Smooth muscle cell of the brain vasculature (primary cell): ENCODE results near the gene ALCAM.

Source experiments
- DNase-seq: peaks from one replicate; pipeline ENCODE4 v3.0.0-alpha.2; 2012; ENCODE audit warnings: low read depth, low spot score

The ALCAM gene

DNA sequence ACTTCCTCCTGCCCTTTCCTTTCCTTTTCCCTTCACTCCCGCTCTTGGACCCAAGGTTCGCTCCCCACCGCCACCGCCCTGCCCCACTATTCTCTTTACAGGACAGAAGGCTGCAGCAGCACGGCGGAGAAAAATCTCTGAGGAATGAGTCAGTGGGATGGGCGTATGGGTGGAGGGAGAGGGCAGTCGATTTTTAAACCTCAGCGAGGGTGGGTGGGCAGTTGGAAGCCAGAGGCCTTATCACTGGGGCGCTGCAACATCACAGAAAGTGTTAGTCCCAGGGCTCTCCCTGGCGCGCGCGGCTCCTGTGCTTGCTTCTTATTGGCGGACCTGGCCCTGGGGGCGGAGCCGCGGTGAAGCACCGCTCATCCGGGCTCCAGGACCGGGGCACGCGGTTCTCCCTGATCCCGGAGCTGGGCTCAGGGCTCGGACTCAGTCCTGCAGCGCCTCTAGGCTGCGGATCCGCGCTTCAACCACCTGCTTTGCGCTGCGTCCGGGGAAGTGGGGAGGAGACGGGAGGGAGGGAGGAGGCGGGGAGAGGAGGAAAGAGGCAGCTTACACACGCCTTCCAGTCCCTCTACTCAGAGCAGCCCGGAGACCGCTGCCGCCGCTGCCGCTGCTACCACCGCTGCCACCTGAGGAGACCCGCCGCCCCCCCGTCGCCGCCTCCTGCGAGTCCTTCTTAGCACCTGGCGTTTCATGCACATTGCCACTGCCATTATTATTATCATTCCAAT lies at the start of gene ALCAM:
Gene ALCAM (plus strand): TSS at position 584 of the 737 bp plus-strand sequence.
- peak; percentile 99 for DNase-seq

DNA sequence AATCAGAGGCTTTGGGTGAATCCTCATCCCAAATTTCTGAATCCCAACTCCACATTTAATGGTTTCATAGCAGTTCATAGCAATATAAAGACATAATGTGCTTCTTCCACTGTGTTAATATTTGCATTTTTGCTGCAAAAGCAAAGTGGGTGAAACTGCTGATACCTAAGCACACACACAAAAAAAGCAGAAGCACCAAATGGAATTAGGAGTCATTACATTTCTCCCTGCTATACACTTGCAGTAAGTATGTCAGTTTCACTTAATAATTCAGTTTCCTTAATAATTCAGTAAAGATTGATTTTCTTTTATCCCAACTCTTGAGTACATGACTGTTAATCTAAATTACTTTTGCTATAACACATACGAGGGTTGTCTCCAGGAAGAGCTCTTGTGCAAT lies 48.9 kb upstream of the ALCAM start:
- no peak for DNase-seq

DNA sequence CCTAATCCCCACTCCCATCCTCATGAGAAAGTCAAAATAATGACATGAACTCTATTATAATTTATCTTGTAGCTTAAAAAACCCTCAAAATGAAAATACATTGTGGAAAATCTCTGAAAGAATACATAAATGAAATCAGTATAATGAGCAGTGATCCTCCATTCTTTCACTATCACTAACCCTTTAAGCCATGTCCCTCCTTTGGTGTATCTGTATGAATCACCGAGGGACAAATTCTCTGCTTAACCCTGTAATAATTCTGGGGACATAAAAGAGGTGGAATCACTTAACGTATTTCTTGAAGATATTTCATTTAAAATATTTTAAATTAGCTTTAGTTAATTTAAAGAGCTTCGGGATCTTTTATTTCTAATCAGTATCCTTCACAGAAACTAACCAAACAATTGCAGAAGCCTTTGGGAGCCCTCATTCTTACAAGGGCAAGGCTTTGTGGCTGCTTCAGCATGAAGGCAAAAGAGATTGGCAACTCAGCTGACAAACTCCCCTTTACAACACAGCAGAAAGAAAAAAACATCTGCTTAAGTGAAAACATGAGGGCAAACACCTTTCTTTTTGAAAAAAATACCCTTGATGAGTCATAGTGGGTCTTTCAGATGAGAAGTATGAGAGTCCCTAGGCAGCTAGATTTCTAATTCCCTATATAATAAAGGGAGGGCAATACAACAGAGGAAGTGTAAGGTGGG lies 44.0 kb upstream of the ALCAM start:
- no peak for DNase-seq

DNA sequence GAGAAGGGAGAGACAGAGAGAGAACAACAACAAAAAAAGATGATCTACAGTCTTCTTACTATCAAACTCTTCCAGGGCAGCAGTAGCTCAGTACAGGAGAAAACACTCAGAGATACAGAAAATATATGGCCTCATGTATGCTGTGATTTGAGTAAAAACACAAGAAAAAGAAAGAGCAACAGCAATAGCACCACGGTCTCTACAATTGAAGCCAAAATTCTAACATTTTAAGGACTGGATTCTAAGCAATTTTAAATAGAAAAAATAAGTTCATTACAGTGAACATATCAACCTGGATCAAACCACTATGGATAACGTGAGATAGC lies 43.5 kb upstream of the ALCAM start:
- DNase-seq, result no peak

DNA sequence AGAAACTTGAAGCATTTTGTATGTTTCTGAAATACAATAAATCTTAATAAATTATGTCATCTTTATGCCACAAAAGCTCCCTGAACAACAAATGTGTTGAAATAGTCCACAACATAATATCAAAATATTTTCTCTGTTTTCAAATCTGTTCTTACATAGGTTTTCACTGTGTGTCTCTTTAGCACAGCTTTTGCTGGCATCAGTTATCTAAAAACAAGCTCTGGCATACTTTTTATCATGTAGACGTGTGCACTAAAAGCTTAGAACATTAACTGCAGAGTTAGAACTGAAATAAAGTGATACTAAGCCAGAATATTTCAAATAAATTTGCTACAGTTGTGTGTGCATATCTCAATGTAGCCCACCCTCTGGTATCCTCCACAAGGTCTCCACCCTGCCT lies 41.8 kb upstream of the ALCAM start:
- no peak for DNase-seq

DNA sequence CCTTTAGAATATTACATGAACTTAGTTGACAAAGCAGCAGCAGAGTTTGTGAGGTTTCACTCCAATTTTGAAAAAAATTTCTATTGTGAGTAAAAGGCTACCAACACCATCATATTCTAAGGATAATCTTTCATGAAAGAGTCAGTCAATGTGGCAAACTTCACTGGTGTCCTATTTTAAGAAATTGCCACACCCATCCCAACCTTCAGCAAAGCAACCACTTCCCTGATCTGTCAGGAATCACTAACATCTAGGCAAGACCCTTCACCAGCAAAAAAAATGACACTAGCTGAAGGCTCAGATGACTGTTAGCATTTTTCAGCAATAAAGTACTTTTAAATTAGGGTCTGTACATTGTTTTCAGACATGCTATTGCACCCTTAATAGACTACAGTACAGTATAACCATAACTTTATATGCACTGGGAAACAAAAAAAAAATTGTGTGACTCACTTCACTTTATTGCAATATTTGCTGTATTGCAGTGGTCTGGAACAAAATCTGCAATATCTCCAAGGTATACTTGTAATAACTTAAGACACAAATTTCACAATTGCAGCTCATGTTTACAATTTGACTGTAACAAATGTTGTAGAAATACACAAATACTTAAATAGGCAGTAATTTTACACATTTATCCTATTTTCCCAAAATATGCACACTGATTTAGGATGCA lies 38.9 kb upstream of the ALCAM start:
- DNase-seq, result no peak

DNA sequence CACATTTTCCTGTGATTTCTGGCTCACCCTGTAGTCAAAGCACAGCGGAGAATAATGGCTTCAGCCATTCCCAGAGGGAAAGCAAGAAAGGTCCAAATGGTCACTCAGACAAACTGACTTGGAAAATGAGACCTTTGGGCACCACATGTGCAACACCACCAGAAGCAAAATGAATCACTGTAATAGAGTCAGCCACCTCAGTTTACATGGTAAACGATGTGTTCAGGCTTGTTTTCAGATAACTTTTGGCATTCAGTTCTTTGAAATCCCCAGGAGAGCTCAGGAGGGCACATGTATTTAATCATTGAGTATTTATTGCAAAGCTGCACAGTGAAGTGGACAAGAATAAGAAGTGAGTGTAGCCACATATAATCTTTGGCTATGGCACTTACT lies 38.4 kb upstream of the ALCAM start:
- no peak for DNase-seq

DNA sequence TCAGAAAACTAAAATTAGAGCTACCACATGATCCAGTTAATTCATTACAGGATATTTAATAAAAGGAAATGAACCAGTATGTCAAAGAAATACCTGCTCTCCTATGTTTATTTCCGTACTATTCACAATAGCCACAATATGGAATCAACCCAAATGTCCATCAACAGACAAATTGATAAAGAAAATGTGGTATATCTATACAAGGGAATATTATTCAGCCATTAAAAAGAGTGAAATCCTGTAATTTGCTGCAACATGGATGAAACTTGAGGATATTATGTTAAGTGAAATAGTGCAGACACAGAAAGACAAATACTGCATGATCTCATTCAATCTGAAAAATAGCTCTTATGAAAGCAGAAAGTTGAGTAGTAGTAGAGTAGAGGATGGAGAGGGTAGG lies 33.7 kb upstream of the ALCAM start:
- DNase-seq, result no peak

DNA sequence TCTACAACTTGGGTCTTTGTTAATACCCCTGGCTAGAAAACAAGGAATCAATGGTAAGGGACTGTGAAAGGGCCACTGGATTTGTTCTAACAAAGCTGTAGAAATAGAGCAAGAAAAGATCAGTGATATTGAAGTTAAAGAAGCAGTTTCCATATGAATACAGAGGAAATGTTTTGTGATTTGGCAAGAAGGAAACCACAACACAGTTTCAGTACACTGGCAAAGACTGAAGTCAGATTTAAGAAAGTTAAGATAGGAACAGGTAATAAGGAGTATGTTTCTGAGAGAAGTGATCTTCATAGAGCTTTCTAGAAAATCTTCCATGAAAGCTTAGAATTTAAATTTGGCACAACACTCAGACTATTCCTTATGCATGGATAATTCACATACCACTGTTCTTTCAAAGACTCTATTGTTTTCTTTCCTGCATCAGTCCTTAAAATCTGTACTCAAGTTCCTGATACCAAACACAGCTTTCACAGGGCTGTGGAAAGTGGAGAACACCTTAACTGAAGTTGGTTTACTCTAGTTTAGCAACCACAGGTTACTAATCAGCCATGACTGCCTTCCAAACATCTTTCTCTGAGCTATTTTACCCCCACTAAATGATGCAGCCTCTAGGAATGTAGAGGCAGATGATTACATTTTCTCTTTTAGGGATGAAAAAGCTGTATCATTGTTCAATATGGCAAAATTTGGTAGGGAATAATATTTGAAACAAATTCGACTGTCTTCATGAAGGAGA lies 32.4 kb upstream of the ALCAM start:
- DNase-seq, result no peak

DNA sequence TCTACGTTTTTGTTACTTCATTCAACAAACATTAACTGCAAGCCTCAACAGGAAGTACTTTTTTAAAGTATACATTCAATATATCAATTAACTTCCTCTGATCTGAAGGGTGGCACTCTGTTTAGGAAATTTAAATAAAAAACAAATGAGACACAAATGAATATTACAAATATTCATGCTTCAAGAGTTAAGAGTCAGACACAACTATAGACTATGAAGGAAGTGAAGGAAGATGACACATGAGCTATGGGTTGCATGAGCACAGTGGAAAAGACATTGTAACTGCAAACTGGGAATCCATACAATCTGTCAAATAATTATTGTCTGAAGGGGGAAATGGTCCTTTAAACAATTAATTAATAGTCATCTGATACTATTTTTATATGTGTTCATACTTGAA lies 26.8 kb upstream of the ALCAM start:
- no peak for DNase-seq

DNA sequence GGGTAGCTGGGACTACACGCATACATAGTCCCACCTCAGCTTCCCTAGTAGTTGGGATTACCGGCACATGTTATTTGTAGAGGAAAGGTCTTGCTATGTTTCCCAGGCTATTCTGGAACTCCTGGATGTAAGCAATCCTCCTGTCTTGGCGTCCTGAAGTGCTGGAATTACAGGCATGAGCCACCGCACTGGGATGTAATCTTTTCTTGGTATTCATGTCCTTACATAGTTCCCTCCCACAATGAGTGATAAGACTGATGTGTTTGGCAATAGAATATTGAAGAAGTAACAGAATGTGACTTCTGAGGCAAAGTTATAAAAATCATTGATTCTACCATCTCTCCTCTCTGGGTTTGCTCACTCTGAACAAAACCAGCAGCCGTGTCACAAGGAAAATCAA lies 22.7 kb upstream of the ALCAM start:
- no peak for DNase-seq

DNA sequence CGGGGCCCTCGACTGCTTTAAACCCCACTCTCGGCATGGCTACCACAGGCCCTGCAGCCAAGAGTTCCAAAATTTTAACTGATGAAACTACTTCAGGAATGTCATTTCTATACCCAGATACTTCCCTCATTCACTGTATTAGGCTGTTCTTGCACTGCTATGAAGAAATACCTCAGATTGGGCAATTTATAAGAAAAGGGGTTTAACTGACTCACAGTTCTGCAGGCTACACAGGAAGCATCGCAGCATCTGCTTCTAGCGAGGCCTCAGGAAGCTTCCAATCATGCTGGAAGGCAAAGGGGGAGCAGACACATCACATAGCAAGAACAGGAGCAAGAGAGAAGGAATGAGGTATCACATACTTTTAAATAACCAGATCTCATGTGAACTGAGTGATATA lies 21.6 kb upstream of the ALCAM start:
- no peak for DNase-seq

DNA sequence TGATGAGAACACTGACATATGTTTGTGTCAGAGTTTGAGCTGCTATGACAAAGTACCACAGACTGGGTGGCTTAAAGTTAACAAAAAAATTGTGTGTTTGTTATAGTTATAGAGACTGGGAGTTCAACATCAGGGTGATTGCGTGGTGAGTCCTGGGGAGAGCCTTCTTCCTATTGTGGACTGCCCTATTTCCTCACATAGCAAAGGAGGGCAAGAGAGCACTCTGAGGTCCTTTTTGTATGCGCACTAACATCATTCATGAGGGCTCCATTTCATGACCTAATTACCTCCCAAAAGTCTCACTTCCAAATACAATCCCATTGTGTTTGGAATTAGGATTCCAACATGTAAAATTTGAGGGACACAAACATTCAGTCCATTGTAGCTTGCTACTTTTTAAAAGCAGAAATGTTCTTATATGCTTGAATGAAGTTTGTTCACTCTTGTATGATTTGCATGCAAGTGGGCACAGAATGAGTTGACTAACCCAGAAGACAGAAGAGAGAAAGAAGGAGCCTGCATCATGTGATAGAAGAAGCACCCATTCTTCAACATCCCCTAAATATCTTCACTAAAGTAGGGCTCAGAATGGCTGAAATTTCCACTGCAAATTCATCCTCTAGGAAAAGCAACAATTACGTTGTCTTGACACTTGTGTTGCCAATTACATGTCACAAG lies 18.9 kb upstream of the ALCAM start:
- no peak for DNase-seq

DNA sequence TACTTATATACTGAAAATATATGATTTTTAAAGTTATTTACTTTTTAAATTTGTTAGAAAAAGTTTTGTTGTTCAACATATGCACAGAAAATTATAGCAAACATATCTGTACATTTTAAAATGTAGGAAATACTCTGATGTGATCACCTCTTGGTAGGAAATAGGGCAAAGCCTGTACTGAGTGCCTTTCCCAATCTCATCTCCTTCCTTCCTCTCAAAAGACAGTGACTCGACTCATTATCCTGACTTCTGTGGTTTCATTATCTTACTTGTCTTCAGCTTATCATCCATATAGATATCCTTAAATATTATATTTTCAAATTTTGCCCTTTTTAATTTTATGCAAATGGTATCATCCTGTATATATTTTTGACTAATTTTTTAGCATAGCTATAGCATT lies 18.4 kb upstream of the ALCAM start:
- no peak for DNase-seq

DNA sequence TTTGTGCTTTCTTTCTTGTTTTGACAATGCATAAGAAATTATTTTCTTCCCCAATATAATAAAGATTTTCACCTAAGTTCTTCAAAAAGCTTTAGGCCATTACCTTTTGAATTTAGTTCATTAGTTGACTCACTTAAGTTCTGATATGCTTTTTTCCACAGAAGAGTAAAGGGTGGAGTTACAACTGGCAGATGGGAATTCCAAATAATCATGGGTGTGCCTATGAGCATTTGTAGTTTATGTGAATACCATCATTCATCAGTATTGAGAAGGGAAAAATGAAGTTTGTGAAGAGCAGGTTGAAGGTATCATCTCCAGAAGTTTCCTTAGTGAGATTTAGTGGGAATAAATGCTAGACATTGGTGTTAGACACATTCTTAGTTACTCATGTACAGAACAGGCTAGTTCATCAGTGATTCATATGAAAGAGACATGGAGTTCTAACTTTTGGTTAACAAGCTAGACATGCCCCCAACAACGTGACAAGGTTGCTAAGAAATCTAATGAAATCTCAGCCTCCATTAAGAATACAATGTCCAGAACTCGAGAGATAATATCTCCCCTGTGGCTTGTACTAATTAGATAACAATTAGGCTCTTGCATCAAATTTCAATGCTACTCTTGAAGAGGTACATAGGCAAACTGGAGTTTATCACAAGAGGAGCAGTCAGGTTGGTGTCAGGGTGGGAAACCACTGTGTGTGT lies 16.9 kb upstream of the ALCAM start:
- no peak for DNase-seq

DNA sequence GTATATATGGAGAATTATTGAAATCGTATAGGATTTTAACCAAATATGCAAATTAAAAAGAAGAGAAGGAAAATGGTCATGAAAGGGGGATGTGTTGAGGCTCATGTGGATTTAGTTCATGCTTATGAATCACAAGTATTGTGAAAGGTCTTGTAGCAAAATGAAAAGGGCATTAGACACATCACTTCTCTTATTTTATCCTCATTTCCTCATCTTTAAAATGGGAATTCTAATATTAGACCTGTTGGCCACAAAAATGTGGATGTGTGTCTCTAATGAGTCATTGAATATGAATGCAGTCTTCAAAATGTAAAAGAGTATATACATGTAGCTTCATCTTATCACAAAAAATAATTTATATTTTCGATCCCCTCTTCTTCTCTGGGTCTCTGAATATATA lies 14.9 kb upstream of the ALCAM start:
- DNase-seq, result no peak

DNA sequence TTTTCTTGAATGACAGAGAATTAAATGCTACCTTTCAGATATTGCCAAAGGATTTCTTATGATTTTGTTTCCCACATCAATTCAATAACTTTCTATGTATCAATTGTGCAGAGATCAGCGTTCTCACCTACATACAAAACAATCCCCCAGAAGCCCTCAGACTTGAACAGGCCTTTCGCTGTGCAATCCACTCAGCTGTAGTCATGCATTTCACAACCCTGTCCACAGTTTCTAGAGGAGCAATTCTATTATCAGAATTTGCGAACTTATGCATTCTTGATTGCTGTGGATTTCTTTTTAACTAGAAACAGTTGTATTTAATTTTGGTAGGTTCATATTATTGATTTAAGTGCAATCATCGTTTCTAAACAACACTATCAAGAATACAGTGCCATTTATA lies 13.7 kb upstream of the ALCAM start:
- DNase-seq, result no peak

DNA sequence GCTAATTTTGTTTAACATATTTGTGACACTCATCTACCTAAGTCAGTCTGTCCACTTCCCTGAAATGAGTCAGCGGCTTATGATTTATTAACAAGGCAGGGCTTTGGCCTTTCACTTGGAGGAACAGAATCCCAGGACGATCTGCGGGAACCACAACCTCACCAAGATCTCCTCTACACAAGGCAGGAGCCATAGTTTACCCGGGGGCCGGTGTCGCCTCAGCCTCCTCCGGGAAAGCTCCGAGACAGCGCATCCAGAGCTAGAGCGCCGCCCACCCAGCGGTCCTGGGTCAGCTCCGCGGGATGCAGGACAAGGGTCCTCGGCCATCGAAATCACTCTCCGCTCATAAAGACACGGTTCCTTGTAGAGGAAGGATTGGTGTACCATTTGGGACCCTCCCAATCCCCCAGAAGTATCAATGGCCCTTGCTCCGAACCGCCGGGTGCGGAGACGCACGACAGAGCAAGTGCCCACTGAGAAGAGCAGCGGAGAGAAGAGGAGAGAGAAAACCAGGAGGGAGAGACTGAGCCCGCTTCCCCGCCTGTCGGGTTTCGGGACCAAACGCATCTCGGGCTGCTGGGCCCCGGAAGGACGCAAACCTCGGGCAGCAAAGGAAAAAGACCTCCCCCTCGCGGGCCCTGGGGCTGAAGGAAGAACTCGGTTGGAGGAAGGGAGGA lies 13.1 kb upstream of the ALCAM start:
- no peak for DNase-seq

DNA sequence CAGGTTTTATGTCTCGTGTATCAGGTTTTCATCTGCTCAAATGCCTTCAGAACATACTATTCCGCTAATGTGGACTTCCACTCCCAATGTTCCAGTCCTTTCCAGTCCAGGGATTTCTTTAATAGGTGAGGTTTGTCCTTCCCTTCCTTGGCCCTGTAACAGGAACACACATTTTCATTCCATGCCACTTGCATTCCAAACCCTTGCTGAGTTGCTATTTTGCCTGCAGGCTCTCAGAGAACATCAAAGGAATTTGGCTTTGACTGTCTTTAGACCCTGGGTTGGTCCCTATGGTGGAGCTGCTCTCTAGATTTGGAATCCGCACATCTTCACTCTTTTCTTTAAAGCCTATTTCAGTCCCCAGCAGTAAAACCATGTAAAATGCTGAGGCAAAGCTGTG lies 12.3 kb upstream of the ALCAM start:
- DNase-seq, result no peak

DNA sequence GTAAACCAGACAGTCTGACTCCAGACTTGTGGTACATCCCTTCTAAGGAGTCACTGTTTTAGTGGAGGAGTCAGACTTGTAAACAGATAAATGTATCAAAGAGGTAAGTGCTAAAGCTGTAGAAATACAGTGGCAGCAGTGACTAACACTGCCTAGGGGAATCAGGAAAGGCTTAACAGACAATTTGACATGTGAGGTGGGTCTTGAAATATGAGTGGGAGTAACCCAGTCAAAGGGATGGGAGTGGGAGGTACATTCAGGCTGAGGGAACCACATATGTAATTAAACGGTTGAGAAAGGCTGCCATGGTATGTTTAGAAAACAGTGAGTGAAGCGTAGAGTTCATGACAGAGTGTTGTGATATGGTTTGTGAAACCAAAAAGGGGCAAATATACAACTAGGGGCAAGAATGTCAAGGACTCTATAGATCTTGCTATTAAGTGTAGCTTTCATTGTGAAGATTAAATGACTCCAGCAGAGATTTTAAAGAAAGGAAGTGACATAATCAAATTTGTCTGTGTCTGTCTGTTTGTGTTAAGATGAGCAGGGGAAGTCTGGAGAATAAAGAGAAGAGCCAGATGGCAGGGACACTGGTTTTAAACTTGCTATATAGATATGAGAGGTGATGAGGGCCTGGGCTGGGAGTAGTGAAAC lies 11.2 kb upstream of the ALCAM start:
- DNase-seq, result no peak
